Fibroblast of lung (primary cell): ENCODE results near the gene DPP7.

ENCODE experiments used
- CTCF ChIP-seq, 2 donors: IDR thresholded peaks in 1 of 2; conservative IDR thresholded peaks in 1 of 2; 1 replicate in 1 of 2; 2 replicates in 1 of 2; pipeline ENCODE4 v1.5.1; 2011 to 2012; ENCODE audit warnings: low read length in 2 of 2, control low read depth in 1 of 2, inconsistent platforms in 1 of 2, low read depth in 1 of 2, mild to moderate bottlenecking in 1 of 2
- EZH2 ChIP-seq: IDR thresholded peaks from 2 replicates; pipeline ENCODE4 v1.5.1; 2012; ENCODE audit warnings: low read length, control low read depth, mild to moderate bottlenecking; ENCODE audit errors: missing control alignments

GRCh38 chr9:137071282-137071681 lies 43.3 kb downstream of the DPP7 start:
- no peak for TF ChIP-seq CTCF (conservative IDR thresholded peaks at IDR 0.05 in 1 of 2, IDR thresholded peaks at IDR 0.05 in 1 of 2; ENCODE audit: low read depth in 1 of 2, low read length in 2 of 2)
- no peak for TF ChIP-seq EZH2
